Upper lobe of left lung (tissue), 4 donors: ENCODE results near the gene PTDSS2.

Source experiments
- CTCF ChIP-seq, 6 experiments: fragments of 450-650 bp in 4 of 6; fragments of 200-600 bp in 2 of 6; sonication (generic) in 2 of 6; IDR thresholded peaks; one replicate each; pipeline ENCODE4 v1.5.1; 2016 to 2019; ENCODE audit warnings: antibody characterized with exemption in 6 of 6
- EP300 ChIP-seq, 4 donors: sonication (generic); formaldehyde crosslinking; IDR thresholded peaks; one replicate each; pipeline ENCODE4 v1.5.1; 2017; ENCODE audit warnings: antibody characterized with exemption in 4 of 4, control low read depth in 2 of 4
- POLR2A ChIP-seq, 4 donors: fragments of 450-650 bp; IDR thresholded peaks; one replicate each; pipeline ENCODE4 v1.5.1; 2016 to 2017; ENCODE audit warnings: antibody characterized with exemption in 4 of 4, mild to moderate bottlenecking in 2 of 4
- POLR2AphosphoS5 ChIP-seq, 2 donors: sonication (generic); formaldehyde crosslinking; IDR thresholded peaks; one replicate each; pipeline ENCODE4 v1.5.1; 2017; ENCODE audit warnings: antibody characterized with exemption in 2 of 2

- TF ChIP-seq CTCF (IDR thresholded peaks at IDR 0.05), result no peak
- no peak for TF ChIP-seq EP300 (IDR thresholded peaks at IDR 0.05)
- TF ChIP-seq POLR2AphosphoS5 (IDR thresholded peaks at IDR 0.05), result no peak
- no peak for TF ChIP-seq POLR2A (IDR thresholded peaks at IDR 0.05)
These were observed 45.4 kb upstream of the PTDSS2 start for GRCh38 chr11:404551-405264.
